Hypothalamus (tissue), 51 donors: ENCODE data around the gene CDHR4.

Experiments
- DNase-seq, 51 donors: peaks; one replicate each; lab custom pipeline; 2025; lab: John Stamatoyannopoulos, UW

Gene CDHR4

DNA sequence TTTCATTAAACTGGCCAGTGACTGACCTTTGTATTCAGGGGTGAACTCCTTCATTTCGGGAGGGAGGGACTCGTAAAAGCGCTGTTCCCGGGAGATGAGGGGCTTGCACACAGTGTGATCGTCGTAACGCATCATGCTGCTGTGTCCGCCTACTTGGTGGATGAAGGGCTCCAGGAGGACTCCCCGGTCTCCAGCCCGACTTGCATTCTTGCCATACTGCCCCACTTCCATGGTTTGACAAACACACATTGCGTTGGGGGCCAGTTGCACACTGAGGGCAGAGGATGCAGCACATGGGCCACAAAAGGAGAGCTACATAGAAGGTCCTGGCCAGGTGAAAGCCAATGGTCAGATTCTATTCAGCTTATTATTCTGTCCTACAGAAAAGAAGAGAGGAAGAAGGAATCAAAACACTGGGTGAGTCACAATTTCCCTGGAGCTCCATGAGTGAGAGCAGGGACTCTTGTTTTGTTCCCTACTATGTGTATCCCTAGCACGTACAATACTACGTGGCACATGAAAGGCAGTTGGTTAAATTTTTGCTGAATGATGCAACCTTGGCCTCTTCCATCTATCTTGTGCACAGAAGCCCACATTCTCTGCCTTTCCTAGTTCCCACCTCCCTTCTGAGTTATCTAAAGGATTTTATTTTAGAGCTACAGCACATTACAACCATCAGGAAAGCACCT, 51.7 kb downstream of the CDHR4 start:
- no peak for DNase-seq

- DNase-seq: no peak
Measured at GRCh38 chr3:49745986-49746385, 53.7 kb downstream of the CDHR4 start.
